HG03432 (cell line): Measurements from ENCODE around the gene SYT9.
"Not testable (repeated sequence)": the region's sequence is repeated elsewhere in the genome, so short reads cannot be mapped to it uniquely, and the experiment has no call there.

Experiments used
- ATAC-seq: cut with Tn5 transposase; IDR thresholded peaks from one replicate; pipeline ENCODE4 v1.9.1; 2021; ENCODE audit warnings: mild to moderate bottlenecking, moderate library complexity; ENCODE audit not compliant: unreplicated experiment

The SYT9 gene

GRCh38 chr11:7495882-7496551 lies 244.3 kb downstream of the SYT9 start:
- ATAC-seq = peak; percentile 91

GRCh38 chr11:7498193-7498592 lies 246.5 kb downstream of the SYT9 start:
- no peak for ATAC-seq

DNA sequence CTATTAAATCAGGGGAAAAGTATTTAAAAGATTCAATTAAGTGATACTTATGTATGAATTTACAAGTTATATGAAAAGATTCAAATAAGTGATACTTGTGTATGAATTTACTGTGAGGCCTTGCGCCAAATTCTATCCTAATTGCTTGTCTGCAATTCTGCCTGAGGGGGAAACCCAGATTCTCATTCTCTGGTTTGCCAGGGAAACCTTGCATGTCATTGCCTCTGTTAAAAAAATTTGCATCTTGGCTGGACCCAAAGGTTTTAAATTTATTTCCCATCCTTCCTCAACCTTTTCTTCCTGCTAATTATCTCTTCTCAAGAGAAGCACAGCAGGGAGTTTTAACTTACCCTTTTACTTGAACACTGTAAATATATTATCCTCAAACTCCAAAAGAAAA lies 247.4 kb downstream of the SYT9 start:
- ATAC-seq = no peak

- ATAC-seq = no peak
These were observed 248.5 kb downstream of the SYT9 start for GRCh38 chr11:7500251-7500650.

- ATAC-seq = no peak
These were observed 249.5 kb downstream of the SYT9 start for GRCh38 chr11:7501251-7501650.

GRCh38 chr11:7501894-7502293 lies 250.2 kb downstream of the SYT9 start:
- peak; percentile 67 for ATAC-seq

DNA sequence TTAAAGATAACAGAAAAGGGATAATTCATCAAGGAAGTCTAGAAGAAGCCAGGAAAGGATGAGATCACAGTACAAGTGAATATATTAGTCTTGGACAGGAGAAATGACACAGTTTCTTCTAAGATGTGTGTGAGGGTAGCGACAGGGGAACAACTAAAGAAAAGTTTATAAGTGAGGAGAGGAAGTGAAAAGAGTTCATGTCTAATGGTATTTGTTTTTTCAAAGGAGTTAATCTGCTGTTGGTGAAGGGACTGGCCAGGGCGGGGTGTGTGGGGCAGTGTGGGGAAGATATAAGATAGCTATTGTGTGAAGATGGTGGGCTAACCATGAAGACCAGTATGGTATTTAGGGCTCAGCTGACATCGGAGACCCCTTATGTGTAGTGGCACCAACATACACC lies 254.5 kb downstream of the SYT9 start:
- no peak for ATAC-seq

DNA sequence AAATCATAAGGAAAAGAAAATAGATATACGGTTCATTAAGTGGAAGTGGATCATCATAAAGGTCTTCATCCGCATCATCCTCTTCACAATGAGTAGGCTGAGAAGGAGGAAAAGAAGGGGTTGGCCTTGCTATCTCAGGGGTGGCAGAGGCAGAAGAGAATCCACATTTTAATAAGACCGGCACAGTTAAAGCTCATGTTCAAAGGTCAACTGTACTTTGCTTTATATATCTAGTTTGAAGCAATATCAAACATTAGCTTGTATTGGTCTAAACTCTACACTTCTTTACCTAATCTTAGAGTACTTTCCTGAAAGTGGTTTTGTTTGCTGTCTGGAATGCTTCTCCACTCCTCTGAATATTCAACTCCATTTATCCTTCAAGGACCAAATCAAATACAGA lies 256.4 kb downstream of the SYT9 start:
- no peak for ATAC-seq

DNA sequence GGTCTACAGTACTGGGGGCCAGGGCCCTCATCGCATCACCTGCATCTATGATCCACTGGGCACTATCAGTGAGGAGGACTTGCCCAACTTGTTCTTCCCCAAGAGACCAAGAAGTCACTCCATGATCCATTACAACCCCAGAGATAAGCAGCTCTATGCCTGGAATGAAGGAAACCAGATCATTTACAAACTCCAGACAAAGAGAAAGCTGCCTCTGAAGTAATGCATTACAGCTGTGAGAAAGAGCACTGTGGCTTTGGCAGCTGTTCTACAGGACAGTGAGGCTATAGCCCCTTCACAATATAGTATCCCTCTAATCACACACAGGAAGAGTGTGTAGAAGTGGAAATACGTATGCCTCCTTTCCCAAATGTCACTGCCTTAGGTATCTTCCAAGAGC lies 258.3 kb downstream of the SYT9 start:
- no peak for ATAC-seq

GRCh38 chr11:7511401-7511800 lies 259.7 kb downstream of the SYT9 start:
- no peak for ATAC-seq

GRCh38 chr11:7512525-7513233 lies 261.0 kb downstream of the SYT9 start:
- peak; percentile 68 for ATAC-seq

DNA sequence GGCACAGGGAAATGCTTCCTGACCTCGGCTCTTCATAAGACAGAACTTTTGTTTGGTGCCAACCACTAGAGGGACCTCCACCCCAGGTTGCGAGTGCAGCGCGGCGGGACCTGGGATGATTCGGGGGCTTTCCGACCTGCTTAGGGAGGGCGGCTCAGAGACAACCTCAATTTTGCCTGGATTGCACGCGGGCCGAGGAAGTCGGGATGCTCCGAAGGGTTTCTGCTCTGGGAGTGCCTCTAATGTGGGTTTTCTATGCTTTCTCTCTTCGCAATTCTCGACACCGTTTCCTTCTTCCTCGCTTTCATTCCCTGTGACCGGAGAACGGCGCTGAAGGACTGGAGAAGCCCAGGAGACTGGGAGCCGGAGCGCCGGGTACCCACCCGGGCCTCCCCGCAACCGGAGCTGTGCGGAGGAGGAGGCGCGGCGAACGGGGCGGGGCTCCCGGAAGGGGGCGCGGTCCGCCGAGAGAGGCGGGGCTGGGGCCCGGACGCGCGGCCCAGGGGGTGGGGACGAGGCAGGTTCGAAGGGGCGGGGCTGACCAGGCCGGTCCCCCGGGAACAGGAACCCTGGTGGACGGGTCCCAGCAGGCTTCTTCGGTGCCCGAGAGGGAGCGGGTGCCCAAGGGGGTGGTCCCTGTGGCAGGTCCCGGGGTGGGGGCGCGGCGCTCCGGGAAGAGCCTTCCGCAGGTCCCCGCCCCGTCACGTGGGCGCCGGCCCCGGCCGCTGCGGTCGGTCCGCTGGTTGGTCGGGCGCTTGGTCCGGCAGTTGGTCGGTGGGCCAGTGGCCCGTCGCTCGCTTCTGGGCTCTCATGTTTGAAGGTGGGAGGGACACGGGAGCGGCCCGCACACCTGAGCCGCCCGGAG lies 261.8 kb downstream of the SYT9 start, which contains the start of gene PPFIBP2:
Gene PPFIBP2, plus strand, starts transcription at position 766 of the 865 bp plus-strand sequence. CDS start 35,477 bp downstream, outside the sequence.
- ATAC-seq = peak; percentile 76

DNA sequence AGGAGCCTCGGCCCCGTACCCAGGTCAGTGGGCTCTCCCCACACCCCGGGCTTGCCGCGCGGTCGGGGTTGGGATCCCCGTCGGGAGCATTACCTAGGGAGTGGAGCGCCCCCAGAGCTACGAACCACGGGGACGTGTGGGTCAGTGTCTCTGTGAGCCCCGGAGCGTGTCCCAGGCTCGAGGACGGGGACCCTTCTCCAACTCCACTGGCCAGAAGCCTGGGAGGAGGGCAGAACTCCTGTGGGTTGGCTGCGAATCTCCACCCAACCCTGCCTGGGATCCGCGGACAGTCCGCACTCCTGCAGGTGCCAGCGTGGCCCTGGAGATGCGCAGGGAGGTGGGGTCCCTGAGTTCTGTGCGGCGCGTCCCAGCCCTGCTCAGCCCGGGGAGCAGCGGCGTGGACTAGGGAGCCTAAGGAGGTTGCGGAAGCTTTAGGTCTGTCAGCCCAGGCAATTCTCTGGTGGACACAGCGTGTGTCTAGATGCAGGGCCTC lies 262.4 kb downstream of the SYT9 start:
- ATAC-seq = peak; percentile 8

DNA sequence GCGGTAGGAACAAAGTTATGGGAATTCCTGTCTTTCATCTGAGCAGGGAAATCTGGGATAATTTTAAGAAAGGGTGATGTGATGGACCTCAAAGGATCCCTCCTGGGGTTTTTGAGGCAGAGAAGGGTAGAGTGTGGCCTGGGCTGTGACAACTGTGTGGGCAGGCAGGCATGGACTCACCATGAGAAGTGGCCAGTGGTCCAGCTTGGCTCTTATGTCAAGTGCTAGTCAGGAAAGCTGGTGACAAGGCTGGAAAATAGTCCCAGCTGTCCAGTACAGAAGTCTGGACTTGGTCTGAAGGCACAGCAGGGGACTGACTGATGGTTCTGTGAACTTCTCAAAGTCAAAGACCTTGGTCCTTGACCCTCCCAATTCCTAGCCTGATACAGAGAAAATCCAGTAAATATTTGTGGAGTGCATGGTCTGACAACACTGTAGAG lies 263.8 kb downstream of the SYT9 start:
- no peak for ATAC-seq

DNA sequence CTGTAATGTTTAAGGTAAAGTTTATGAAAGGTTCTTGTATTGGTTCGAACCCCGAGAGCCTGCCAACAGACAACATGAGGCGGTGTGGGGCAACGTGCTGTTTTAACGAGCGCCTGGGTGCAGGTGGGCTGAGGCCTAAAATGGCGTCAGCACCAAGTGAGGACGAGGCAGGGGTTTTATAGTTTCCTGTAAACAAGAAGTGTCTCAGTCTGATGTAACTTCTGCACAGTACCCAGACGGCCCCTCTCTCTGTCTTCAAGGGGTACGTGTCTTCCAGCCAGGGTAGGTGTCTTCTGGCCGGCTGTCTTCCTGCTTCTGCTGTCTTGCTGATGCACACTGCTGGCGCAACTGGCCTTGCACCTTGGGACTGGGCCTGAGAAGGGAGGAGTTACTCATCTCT lies 264.8 kb downstream of the SYT9 start:
- ATAC-seq = no peak

DNA sequence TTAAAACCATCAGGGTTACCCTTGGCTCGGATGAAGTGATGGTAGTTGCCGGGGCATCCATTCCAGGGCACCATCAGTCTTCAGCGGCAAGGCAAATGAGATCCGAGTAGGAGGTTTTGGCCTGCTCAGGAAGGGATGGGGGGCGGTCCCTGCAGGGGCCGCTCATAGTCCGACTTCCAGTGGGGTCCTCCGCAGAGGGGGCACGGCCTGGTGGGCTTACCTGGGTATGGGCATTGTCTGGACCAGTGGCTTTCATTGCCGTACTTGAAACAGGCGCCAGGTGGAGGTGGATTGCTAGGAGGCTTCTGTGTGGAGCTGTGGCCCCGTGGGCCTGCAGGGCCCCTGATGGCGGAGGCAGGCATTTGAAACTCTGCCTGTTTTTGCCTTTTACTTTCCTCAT lies 266.0 kb downstream of the SYT9 start:
- ATAC-seq = not testable (repeated sequence)
